HUES64 (cell line): ENCODE data around the gene ARID1A.
"Not testable (repeated sequence)": the region's sequence is repeated elsewhere in the genome, so short reads cannot be mapped to it uniquely, and the experiment has no call there.

ENCODE experiments used
- H3K27ac ChIP-seq: 2 replicates; pipeline ENCODE4 v1.7.0; 2013; ENCODE audit warnings: low read depth, low read length, inconsistent platforms
- H3K27me3 ChIP-seq: 2 replicates; pipeline ENCODE4 v1.6.1; 2013; ENCODE audit warnings: mild to moderate bottlenecking, low read length; ENCODE audit not compliant: insufficient read depth
- H3K36me3 ChIP-seq: 2 replicates; pipeline ENCODE4 v1.6.1; 2013; ENCODE audit warnings: mild to moderate bottlenecking, low read length; ENCODE audit not compliant: insufficient read depth
- H3K4me1 ChIP-seq: 2 replicates; pipeline ENCODE4 v1.6.1; 2013; ENCODE audit warnings: mild to moderate bottlenecking, low read length, moderate library complexity; ENCODE audit not compliant: insufficient read depth
- H3K4me3 ChIP-seq: 2 replicates; pipeline ENCODE4 v1.5.1; 2013; ENCODE audit warnings: mild to moderate bottlenecking, low read length, moderate library complexity
- H3K9ac ChIP-seq: 2 replicates; pipeline ENCODE4 v1.6.1; 2013; ENCODE audit warnings: mild to moderate bottlenecking, low read depth, low read length
- H3K9me3 ChIP-seq: 2 replicates; pipeline ENCODE4 v1.6.1; 2013; ENCODE audit warnings: low read depth, low read length; ENCODE audit not compliant: insufficient read depth
- WGBS: fragments of 150-250, 120-280 bp; methylation state at CpG from one replicate; pipeline ENCODE4 v1.1.7; 2013; ENCODE audit warnings: missing lambda C conversion rate; 5-methylcytosine and 5-hydroxymethylcytosine counted together

The ARID1A gene

DNA sequence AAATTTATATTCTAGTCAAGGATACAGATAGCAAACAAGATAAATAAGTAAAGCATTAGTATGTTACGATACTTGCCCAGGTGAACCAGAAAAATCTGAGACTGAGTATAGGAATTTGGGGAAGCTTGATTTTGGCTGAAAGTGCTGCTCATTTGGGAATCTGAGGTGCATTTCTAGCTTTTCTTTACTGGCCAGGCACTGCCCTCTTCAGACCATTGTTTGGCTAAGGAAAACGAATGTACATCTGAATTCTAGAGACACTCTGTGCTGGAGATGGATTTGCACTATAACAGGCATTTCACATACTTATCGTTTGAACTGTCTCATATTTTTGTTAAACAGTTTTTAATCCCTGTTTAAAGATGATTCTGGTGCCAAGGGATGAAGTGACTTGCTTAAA is 23.4 kb downstream of the ARID1A start:
- WGBS: 98% methylated on average over 3 of the region's 3 CpGs
- no peak overlapping the region for H3K27ac ChIP-seq
- H3K9ac ChIP-seq: no peak overlapping the region
- no peaks in the 10 kb centered on the region; the same call in 1 of the 2 replicates for H3K36me3 ChIP-seq
- H3K9me3 ChIP-seq: no peaks in the 10 kb centered on the region
- H3K4me1 ChIP-seq: peaks cover 33% of the 10 kb centered on the region
- no peak overlapping the region for H3K4me3 ChIP-seq
- H3K27me3 ChIP-seq: no peaks in the 10 kb centered on the region

DNA sequence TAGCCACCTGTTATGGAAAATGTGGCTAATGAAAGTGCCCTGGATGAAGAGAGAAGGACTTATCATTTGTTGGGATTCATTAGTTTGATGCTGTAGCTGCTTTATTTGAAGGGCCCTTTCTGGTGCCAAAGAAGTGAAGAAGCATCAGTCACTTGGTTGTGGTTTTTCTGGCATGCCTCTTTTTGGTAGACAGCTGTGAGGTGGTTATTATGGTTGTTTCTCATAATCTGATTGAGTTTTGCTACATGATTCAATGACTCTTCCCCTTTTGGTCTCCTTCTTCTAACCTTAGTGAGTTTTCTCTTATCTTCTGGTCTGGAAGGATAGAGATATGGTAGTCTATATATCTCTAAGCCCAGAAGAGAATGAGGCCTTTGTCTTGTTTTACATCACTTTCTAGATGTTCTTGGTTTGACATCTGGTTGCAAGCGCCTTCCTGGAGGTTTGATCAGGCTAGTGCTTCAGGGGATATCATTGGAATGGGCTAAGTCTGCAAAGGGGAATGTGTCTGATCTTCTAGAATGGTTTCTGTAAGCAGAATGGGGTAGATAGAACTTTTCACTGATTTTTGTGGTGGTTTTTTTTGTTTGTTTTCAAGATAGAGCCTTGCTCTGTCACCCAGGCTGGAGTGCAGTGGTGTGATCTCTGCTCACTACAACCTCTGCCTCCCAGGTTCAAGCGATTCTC is 26.0 kb downstream of the ARID1A start:
- H3K4me1 ChIP-seq: peaks cover 54% of the 10 kb centered on the region
- no peak overlapping the region for H3K9ac ChIP-seq
- no peaks in the 10 kb centered on the region for H3K9me3 ChIP-seq
- no peak overlapping the region for H3K4me3 ChIP-seq
- no peak overlapping the region for H3K27ac ChIP-seq
- WGBS: 88% methylated on average over 2 of the region's 2 CpGs
- no peaks in the 10 kb centered on the region for H3K27me3 ChIP-seq
- H3K36me3 ChIP-seq: no peaks in the 10 kb centered on the region; the same call in 1 of the 2 replicates

DNA sequence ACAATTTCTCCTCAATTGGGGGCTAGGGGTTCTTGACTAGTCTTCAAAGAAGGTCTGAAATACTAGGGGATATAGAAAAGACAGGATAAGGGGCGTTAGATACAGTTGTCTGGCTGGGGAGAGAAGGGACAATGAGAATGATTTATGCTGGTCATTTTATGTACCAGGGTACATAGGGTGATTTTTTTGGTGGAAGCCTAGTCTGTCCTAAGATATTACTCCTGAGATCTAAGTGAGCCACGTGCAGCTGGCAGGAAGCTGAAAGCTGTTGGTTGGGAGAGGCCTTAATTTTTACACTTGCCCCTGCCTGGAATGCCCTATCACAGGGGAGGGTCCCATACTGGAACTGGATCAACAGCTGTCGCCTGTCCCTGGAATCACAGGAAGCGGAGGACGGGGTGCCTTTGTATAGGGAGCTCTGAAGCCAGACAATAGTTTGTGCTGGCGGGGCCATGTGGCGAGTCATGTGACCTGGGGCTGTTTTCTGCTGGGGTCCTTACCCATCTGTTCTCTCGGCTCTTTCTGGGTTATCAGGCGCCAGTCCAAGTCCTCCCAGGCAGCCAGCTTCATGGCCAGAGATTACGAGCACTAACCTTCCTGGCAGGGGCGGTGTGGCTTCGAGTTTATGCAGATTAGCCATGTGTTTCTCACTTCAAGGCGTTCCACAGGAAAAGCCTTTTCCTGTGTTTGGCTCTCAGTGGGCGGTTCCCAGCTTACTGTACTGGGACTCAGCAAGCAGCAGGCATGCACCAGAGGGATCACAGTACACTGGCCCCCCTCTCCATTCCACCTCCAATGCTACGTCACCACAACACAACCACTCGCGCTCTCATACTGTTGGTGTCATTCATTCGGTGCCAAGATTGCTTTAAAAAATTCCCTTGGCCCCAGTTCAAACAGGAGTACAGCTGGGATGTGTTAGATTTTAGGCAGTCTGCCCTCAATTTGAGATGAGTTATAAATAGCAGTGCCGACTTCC is 27.5 kb downstream of the ARID1A start:
- Histone ChIP-seq H3K9ac (peak overlapping the region; percentile 32), H3K36me3 (no peaks in the 10 kb centered on the region; the same call in 1 of the 2 replicates), H3K4me1 (peaks cover 67% of the 10 kb centered on the region), H3K27ac (peak overlapping the region; percentile 56), H3K27me3 (no peaks in the 10 kb centered on the region), H3K4me3 (peak overlapping the region; percentile 40), H3K9me3 (no peaks in the 10 kb centered on the region)
- WGBS: 7% methylated on average over 19 of the region's 19 CpGs

DNA sequence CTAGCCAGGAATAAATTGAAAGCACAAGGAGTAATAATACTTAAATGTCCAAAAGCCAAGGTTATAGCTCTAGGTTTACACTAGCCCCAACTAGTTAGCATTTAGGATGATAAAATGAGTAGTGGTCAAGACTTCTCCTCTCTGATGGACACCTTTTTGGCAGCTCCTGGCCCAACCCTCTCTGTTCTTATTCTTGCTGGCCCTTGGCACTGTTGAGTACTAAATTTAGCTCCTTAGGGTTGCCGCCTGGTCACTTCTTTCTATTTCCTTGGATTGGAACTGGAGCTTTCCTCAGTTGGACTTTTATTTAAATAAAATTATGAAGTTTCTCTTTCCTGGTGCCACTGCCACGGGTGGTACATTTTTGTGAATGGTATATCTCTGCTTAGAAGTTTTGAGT is 28.3 kb downstream of the ARID1A start:
- Histone ChIP-seq H3K9ac (peak overlapping the region; percentile 44; the same call in 1 of the 2 replicates), H3K4me1 (peaks cover 64% of the 10 kb centered on the region), H3K27me3 (no peaks in the 10 kb centered on the region), H3K27ac (peak overlapping the region; percentile 78), H3K4me3 (peak overlapping the region; percentile 40), H3K9me3 (no peaks in the 10 kb centered on the region), H3K36me3 (peaks cover 7% of the 10 kb centered on the region; the same call in 1 of the 2 replicates)
- WGBS: 26% methylated on average over 2 of the region's 2 CpGs

DNA sequence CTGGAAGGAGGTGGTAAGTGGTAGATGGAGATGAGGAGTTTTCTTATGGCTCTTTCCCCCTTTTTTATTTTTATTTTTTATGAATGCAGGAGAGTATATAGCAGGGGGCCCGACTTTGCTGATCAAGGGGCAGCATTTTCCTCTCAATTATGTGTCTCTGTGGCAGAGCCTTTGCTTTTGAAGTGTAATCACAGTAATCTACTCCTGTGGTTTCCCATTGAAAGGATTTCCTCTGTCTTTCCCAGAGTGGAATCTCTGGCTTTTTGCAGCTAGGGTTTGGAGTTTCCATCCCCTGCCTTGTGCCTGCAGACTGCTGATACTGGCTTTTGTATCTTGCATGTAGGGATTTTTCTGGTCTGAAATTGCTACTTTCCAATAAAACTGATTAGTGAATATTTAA is 29.1 kb downstream of the ARID1A start:
- H3K4me3 ChIP-seq: peak overlapping the region; percentile 40
- no peaks in the 10 kb centered on the region for H3K9me3 ChIP-seq
- H3K9ac ChIP-seq: peak overlapping the region; percentile 46; the same call in 1 of the 2 replicates
- 0% methylated on average over 1 of the region's 1 CpG for WGBS
- peaks cover 64% of the 10 kb centered on the region for H3K4me1 ChIP-seq
- peaks cover 15% of the 10 kb centered on the region for H3K36me3 ChIP-seq
- no peaks in the 10 kb centered on the region for H3K27me3 ChIP-seq
- peak overlapping the region; percentile 78 for H3K27ac ChIP-seq

DNA sequence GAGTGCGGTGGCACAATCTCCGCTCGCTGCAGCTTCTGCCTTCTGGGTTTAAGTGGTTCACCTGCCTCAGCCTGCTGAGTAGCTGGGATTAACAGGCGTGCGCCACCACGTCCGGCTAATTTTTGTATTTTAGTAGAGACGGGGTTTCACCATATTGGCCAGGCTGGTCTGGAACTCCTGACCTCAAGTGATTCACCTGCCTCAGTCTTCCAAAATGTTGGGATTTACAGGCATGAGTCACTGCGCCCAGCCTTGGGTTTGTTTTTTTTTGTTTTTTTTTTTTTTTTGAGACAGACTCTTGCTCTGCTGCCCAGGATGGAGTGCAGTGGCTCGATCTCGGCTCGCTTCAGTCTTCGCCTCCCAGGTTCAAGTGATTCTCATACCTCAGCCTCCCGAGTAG is 30.1 kb downstream of the ARID1A start:
- H3K9me3 ChIP-seq, H3K4me3 ChIP-seq, H3K27me3 ChIP-seq, H3K27ac ChIP-seq, H3K9ac ChIP-seq: not testable (repeated sequence)
- peaks cover 64% of the 10 kb centered on the region for H3K4me1 ChIP-seq
- H3K36me3 ChIP-seq: peaks cover 25% of the 10 kb centered on the region
- 84% methylated on average over 14 of the region's 14 CpGs for WGBS

DNA sequence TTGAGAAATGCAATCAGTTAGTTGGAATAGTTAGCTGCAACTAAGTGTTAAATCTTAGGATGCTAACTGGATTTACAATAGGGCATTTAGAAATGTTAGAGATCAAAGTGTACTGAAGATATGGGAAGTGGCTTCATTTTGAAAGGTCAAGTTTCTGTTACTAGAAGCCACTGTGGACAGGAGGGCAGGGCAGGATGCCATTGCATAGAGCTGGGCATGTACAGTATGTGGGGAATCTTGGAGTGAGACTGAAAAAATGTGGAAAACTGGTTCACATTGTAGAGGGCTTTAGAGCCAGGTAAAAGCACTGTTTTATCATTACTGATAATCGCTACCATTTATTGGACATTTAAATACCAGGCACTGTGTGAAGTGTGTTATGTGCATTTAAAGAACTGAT is 31.0 kb downstream of the ARID1A start:
- no peaks in the 10 kb centered on the region for H3K27me3 ChIP-seq
- WGBS: no CpG with 5 or more reads among the region's 1 CpG
- H3K27ac ChIP-seq: no peak overlapping the region; the same call in 1 of the 2 replicates
- no peaks in the 10 kb centered on the region for H3K9me3 ChIP-seq
- no peak overlapping the region for H3K9ac ChIP-seq
- H3K4me3 ChIP-seq: no peak overlapping the region
- H3K4me1 ChIP-seq: peaks cover 60% of the 10 kb centered on the region
- H3K36me3 ChIP-seq: peaks cover 34% of the 10 kb centered on the region

DNA sequence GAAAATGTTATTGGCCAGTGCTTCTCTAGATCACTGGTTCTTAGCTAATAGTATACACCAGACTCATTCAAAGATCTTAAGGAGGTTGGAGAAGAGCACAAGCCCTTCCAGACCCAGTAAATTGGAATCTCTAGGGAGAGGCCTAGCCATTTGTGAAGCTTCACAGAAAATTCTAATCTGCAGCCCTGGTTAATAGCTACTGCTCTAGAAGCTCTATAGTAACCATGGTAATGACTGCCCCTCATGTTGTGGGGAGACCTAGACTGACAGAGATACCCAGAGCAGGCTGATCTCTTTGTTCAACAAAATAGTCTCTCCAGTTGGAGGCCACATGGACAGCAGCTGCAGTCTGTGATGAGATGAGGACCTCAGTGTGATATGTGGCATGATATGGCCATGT is 31.7 kb downstream of the ARID1A start:
- Histone ChIP-seq H3K27ac (no peak overlapping the region), H3K9me3 (no peaks in the 10 kb centered on the region), H3K9ac (no peak overlapping the region), H3K27me3 (no peaks in the 10 kb centered on the region), H3K36me3 (peaks cover 41% of the 10 kb centered on the region), H3K4me1 (peaks cover 54% of the 10 kb centered on the region), H3K4me3 (no peak overlapping the region)

DNA sequence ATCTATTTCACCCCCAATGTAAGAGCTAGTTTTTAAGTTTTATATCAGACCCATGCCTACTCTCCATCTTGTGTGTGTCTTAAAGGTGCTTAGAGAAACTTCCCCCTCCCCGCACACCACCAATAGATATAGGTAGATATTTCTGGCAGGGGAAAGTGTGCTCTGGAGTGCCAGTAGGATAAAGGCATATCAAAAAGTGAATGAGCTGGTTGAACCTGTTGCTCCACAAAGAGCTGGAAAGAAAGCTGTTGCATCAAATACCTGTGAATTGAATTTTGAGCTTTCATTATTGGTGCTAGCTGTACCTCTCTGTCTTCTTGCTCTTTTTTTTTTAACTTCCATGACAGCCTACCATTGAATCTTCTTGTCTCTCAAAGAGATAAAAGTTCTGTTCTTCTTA is 32.8 kb downstream of the ARID1A start:
- Histone ChIP-seq H3K9me3 (no peaks in the 10 kb centered on the region), H3K4me3 (no peak overlapping the region), H3K9ac (no peak overlapping the region), H3K27me3 (no peaks in the 10 kb centered on the region), H3K27ac (no peak overlapping the region), H3K36me3 (peaks cover 53% of the 10 kb centered on the region), H3K4me1 (peaks cover 43% of the 10 kb centered on the region)
- WGBS: no CpG with 5 or more reads among the region's 1 CpG

DNA sequence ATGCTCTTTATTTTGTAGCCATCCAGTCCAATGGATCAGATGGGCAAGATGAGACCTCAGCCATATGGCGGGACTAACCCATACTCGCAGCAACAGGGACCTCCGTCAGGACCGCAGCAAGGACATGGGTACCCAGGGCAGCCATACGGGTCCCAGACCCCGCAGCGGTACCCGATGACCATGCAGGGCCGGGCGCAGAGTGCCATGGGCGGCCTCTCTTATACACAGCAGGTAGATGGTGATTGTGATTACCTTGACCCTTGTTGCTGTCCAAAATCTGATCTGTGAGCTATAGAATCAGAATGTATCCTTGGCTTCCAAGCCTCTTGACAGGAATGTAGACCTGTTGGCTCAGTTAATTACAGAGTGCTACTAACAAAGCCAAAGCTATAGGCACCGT is 33.8 kb downstream of the ARID1A start:
- H3K4me1 ChIP-seq: peaks cover 33% of the 10 kb centered on the region
- no peak overlapping the region for H3K9ac ChIP-seq
- no peak overlapping the region for H3K27ac ChIP-seq
- no peaks in the 10 kb centered on the region for H3K9me3 ChIP-seq
- no peaks in the 10 kb centered on the region for H3K27me3 ChIP-seq
- peaks cover 63% of the 10 kb centered on the region for H3K36me3 ChIP-seq
- H3K4me3 ChIP-seq: no peak overlapping the region
- WGBS: 97% methylated on average over 12 of the region's 12 CpGs

DNA sequence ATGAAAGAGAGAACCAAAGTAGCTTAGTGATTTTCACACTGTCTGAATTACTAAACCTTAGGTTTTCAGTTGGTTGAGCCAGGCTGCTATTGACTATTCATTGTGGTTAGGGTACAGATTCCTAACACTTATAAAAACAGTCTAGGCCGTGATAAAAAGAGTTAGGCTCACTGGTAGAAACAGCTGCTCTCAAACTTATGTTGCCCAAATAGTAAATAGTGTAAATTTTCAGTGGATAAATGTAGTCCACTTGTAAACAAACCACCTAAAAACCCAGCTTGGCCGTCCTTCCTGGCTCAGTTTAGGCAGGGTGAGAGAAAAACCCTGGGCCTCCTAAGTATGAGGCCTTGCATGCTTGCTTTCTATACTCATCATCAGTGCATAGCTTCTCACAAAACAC is 34.9 kb downstream of the ARID1A start:
- peaks cover 73% of the 10 kb centered on the region for H3K36me3 ChIP-seq
- no peak overlapping the region for H3K4me3 ChIP-seq
- H3K9me3 ChIP-seq: no peaks in the 10 kb centered on the region
- H3K27ac ChIP-seq: no peak overlapping the region
- 93% methylated on average over 2 of the region's 2 CpGs for WGBS
- H3K27me3 ChIP-seq: no peaks in the 10 kb centered on the region
- H3K4me1 ChIP-seq: peaks cover 23% of the 10 kb centered on the region
- no peak overlapping the region for H3K9ac ChIP-seq
